ENCODE results near the gene CTXND2. TPM values are rescaled to one million over a fixed set of nuclear protein-coding genes. Genes with fewer than 3 reads are reported as not detected.

Gene CTXND2
- total RNA-seq, 1 donor = not detected

DNA sequence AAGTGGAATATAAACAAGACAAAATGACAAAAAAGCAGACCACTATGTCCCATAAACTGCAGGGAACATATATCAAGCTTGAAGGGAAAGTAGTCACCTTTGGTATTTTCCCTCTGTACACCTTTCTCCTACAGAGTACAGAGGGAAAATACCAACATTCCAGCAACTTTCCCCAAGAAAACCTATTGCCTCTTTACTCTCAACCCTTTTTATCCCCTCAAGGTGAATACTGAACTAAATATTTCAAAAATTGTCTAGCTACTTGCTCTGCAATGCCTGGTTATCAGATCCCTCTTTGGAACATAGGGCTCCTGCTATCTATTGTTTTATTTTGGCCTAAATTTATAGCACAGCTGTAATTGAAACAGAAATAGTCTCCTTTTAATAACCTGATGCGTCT lies 15.8 kb downstream of the CTXND2 start:
- TF ChIP-seq, protein P1, sequence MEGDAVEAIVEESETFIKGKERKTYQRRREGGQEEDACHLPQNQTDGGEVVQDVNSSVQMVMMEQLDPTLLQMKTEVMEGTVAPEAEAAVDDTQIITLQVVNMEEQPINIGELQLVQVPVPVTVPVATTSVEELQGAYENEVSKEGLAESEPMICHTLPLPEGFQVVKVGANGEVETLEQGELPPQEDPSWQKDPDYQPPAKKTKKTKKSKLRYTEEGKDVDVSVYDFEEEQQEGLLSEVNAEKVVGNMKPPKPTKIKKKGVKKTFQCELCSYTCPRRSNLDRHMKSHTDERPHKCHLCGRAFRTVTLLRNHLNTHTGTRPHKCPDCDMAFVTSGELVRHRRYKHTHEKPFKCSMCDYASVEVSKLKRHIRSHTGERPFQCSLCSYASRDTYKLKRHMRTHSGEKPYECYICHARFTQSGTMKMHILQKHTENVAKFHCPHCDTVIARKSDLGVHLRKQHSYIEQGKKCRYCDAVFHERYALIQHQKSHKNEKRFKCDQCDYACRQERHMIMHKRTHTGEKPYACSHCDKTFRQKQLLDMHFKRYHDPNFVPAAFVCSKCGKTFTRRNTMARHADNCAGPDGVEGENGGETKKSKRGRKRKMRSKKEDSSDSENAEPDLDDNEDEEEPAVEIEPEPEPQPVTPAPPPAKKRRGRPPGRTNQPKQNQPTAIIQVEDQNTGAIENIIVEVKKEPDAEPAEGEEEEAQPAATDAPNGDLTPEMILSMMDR (IDR thresholded peaks at IDR 0.05; ENCODE audit: extremely low read depth, low read depth, low read length) = no peak
- H3K27ac ChIP-seq (ENCODE audit: low read depth, low read length) = no peak overlapping the region
- no peak overlapping the region for H2AFZ ChIP-seq (ENCODE audit: low read length)
- H3K36me3 ChIP-seq (ENCODE audit: insufficient read depth, low read length) = no peaks in the 10 kb centered on the region
- H3K4me3 ChIP-seq (ENCODE audit: insufficient read depth, low read length) = no peak overlapping the region
- no peaks in the 10 kb centered on the region for H3K27me3 ChIP-seq (ENCODE audit: insufficient read depth, low read length)
- no peak for DNase-seq (ENCODE audit: insufficient read length, low spot score, missing footprints)
- H3K4me1 ChIP-seq (ENCODE audit: insufficient read depth, low read length) = no peaks in the 10 kb centered on the region
- no peaks in the 10 kb centered on the region for H4K20me1 ChIP-seq (ENCODE audit: insufficient read depth, low read length)
- H3K4me2 ChIP-seq (ENCODE audit: insufficient read depth, low read length) = no peak overlapping the region
- no peaks in the 10 kb centered on the region for H3K9me3 ChIP-seq (ENCODE audit: low read depth, low read length)
- no peaks in the 10 kb centered on the region for H3K79me2 ChIP-seq (ENCODE audit: insufficient read depth, low read length)

- DNase-seq (ENCODE audit: insufficient read length, low spot score, missing footprints) = no peak
- Histone ChIP-seq H3K4me1 (ENCODE audit: insufficient read depth, low read length) (no peaks in the 10 kb centered on the region), H4K20me1 (ENCODE audit: insufficient read depth, low read length) (no peaks in the 10 kb centered on the region), H3K79me2 (ENCODE audit: insufficient read depth, low read length) (no peaks in the 10 kb centered on the region), H3K4me2 (ENCODE audit: insufficient read depth, low read length) (no peak overlapping the region), H2AFZ (ENCODE audit: low read length) (no peak overlapping the region), H3K4me3 (ENCODE audit: insufficient read depth, low read length) (no peak overlapping the region), H3K9me3 (ENCODE audit: low read depth, low read length) (no peaks in the 10 kb centered on the region), H3K36me3 (ENCODE audit: insufficient read depth, low read length) (no peaks in the 10 kb centered on the region), H3K27ac (ENCODE audit: low read depth, low read length) (no peak overlapping the region), H3K27me3 (ENCODE audit: insufficient read depth, low read length) (no peaks in the 10 kb centered on the region)
- TF ChIP-seq, protein P1 (IDR thresholded peaks at IDR 0.05; ENCODE audit: extremely low read depth, low read depth, low read length) = no peak
These were observed 18.4 kb downstream of the CTXND2 start for GRCh38 chr1:150905301-150905700.

GRCh38 chr1:150906329-150906728 lies 19.4 kb downstream of the CTXND2 start:
- H3K4me3 ChIP-seq (ENCODE audit: insufficient read depth, low read length) = no peak overlapping the region
- DNase-seq (ENCODE audit: insufficient read length, low spot score, missing footprints) = no peak
- no peaks in the 10 kb centered on the region for H3K27me3 ChIP-seq (ENCODE audit: insufficient read depth, low read length)
- H3K27ac ChIP-seq (ENCODE audit: low read depth, low read length) = no peak overlapping the region
- H4K20me1 ChIP-seq (ENCODE audit: insufficient read depth, low read length) = no peaks in the 10 kb centered on the region
- H3K9me3 ChIP-seq (ENCODE audit: low read depth, low read length) = no peaks in the 10 kb centered on the region
- no peaks in the 10 kb centered on the region for H3K36me3 ChIP-seq (ENCODE audit: insufficient read depth, low read length)
- TF ChIP-seq, protein P1 (IDR thresholded peaks at IDR 0.05; ENCODE audit: extremely low read depth, low read depth, low read length) = no peak
- no peak overlapping the region for H3K4me2 ChIP-seq (ENCODE audit: insufficient read depth, low read length)
- H3K79me2 ChIP-seq (ENCODE audit: insufficient read depth, low read length) = no peaks in the 10 kb centered on the region
- H3K4me1 ChIP-seq (ENCODE audit: insufficient read depth, low read length) = no peaks in the 10 kb centered on the region
- H2AFZ ChIP-seq (ENCODE audit: low read length) = no peak overlapping the region

DNA sequence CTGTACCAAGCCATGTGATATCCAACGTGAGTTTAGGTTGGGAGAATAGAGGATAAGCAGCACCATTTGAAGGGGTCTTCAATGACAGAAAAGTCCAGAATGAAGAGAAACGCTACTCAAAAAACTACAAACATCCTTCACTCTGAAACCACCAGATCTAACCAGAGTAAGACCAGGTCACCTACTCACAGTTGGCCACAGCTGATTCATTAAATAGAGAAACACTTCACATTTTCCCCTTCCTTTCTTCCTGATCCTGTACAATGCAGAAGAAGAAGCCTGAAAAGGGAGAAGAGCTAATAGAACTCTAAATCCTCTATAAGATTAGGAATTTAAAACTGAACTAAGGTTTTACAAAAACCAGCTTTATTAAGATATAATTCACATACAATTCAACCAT lies 19.9 kb downstream of the CTXND2 start:
- Histone ChIP-seq H3K27ac (ENCODE audit: low read depth, low read length) (no peak overlapping the region), H3K36me3 (ENCODE audit: insufficient read depth, low read length) (no peaks in the 10 kb centered on the region), H2AFZ (ENCODE audit: low read length) (no peak overlapping the region), H3K27me3 (ENCODE audit: insufficient read depth, low read length) (no peaks in the 10 kb centered on the region), H3K4me2 (ENCODE audit: insufficient read depth, low read length) (no peak overlapping the region), H3K79me2 (ENCODE audit: insufficient read depth, low read length) (no peaks in the 10 kb centered on the region), H3K9me3 (ENCODE audit: low read depth, low read length) (no peaks in the 10 kb centered on the region), H3K4me1 (ENCODE audit: insufficient read depth, low read length) (no peaks in the 10 kb centered on the region), H3K4me3 (ENCODE audit: insufficient read depth, low read length) (no peak overlapping the region), H4K20me1 (ENCODE audit: insufficient read depth, low read length) (no peaks in the 10 kb centered on the region)
- DNase-seq (ENCODE audit: insufficient read length, low spot score, missing footprints) = no peak
- TF ChIP-seq, protein P1 (IDR thresholded peaks at IDR 0.05; ENCODE audit: extremely low read depth, low read depth, low read length) = no peak

Data from osteoblast (primary cell).